IPS DF 4.7 (cell line): ENCODE results near the gene POLR2C.
"Not testable (repeated sequence)": the region's sequence is repeated elsewhere in the genome, so short reads cannot be mapped to it uniquely, and the experiment has no call there.

Experiments
- DNase-seq: peaks from one replicate; pipeline ENCODE4 v3.0.0-alpha.2; 2013; ENCODE audit warnings: low spot score; ENCODE audit errors: extremely low read depth

The POLR2C gene

GRCh38 chr16:57462209-57462977, at the start of gene POLR2C:
Gene POLR2C, plus strand, starts transcription at chr16:57462679. Its CDS starts 46 bp downstream, at chr16:57462725.
- DNase-seq: no peak

DNA sequence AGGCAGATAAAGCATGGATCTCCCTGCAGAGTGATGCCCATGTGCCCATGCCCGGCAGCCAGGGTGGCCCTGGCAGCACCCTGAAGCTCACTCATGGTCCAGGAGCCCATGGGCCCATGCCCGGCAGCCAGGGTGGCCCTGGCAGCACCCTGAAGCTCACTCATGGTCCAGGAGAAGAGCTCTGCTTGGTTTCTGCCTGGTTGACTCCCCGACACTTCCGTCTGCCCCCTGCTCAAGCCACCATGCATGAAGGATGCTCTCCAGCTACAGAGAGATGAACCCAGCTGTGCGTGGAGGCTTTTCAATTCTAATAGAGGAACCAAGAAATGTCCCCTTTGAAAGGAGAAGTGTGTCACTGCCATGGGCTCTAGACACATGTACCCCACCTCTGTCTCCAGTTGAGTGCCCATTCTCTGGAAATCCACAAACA, 49.2 kb upstream of the POLR2C start:
- no peak for DNase-seq

GRCh38 chr16:57413733-57414132, 48.7 kb upstream of the POLR2C start:
- DNase-seq: no peak

- no peak for DNase-seq
Observed at GRCh38 chr16:57416084-57416483, 46.4 kb upstream of the POLR2C start.

DNA sequence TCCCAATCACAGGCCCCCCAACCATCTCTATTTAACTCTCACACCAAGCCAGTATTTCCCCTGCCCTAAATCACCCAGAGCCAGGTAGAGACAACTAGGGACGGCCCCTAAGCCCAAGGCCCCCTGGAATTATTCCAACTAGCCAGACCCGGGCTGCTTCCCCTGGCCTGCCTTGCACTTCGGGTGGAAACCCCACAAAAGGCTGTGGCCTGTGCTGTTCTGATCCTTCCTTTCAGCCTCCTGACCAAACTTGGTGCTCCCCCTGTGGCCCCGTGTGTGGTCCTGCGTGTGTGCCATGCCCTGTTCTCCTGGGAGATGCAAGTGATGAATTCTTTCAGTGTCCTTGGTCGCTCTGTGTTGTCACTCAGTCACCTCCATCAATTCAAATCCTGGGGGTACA, 43.0 kb upstream of the POLR2C start:
- no peak for DNase-seq

DNA sequence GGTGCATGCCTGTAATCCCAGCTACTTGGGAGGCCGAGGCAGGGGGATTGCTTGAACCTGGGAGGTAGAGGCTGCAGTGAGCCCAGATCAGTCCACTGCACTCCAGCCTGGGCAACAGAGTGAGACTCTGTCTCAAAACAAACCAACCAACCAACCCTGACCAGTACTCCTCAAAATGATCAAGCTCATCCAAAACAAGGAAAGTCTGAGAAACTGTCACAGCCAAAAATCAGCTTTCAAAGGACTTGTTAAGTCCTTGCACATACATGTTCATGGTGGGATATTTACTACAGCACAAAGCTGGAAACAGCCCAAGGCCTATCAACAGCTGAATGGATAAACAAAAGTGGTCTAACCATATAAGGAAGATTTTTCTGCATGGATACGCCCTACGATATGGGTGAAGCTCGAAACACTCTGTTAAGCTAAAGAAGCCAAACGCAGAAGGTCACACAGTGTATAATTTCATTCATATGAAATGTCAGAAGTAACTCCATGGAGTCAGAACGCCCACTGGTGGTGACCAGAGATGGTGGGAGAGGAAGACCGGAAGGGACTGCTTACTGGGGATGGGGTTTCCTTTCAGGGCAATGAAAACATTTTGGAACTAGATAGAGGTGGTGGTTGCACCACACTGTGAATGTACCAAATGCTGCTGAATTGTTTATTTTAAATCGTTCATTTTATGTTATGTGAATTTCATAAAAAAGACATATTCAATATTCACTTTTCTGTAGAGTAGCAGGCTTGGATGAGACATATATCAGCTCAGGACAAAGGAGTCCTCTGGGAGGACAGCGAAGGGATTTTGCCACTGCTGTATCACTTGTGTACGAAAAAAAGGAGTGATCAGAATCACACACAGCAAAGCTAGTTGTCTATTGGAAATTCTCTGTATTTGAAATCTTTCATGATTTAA, 40.2 kb upstream of the POLR2C start:
- no peak for DNase-seq

GRCh38 chr16:57423152-57423551, 39.3 kb upstream of the POLR2C start:
- DNase-seq: no peak

GRCh38 chr16:57424583-57424982, 37.9 kb upstream of the POLR2C start:
- DNase-seq: no peak

- DNase-seq: no peak
Observed at GRCh38 chr16:57426356-57426755, 36.1 kb upstream of the POLR2C start.

DNA sequence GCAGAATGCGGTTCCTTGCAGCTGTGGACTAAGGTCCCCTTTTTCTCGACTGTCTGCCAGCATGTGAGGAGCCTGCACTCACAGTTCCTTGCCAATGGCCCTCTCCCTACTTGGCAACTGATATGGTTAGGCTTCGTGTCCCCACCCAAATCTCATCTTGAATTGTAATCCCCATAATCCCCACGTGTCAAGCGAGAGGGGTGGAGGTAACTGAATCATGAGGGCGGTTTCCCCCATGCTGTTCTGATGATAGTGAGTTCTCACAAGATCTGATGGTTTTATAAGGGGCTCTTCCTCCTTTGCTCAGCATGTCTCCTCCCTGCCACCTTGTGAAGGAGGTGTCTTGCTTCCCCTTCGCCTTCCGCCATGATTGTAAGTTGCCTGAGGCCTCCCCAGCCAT, 35.2 kb upstream of the POLR2C start:
- no peak for DNase-seq

DNA sequence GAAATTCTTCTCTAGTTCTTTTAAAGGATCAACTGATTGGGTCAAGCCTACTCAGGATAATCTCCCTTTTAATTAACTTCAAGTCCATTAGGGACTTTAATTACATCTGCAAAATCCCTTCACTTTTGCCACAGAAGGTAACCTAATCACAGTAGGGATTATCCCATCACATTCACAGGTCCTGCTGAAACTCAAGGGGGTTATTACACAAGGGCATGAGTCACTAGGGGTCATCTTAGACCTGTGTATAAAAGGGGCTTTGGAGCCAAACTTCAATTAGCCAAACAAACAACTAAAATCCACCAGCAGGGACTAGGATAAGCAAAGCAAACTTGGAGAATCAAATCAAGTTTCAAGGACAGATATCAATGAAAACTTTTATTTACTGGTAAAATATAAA, 34.7 kb upstream of the POLR2C start:
- DNase-seq: no peak

DNA sequence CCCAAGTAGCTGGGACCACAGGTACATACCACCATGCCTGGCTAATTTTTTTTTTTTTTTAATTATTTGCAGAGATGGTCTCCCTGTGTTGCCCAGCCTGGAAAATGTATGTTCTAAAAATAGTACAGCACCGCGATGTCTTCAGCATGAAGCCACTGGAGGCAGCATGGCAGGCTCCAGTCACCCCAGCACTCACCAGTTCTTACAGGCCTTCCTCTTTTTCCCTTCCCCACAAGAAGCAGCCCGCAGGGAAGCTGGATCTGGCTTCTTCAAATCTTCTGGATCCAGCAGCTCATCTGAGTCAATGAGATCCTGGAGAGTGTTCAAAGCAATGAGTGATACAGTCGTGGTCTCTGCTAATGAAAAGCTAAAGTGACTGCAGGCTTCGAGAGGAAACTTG, 31.5 kb upstream of the POLR2C start:
- DNase-seq: no peak

DNA sequence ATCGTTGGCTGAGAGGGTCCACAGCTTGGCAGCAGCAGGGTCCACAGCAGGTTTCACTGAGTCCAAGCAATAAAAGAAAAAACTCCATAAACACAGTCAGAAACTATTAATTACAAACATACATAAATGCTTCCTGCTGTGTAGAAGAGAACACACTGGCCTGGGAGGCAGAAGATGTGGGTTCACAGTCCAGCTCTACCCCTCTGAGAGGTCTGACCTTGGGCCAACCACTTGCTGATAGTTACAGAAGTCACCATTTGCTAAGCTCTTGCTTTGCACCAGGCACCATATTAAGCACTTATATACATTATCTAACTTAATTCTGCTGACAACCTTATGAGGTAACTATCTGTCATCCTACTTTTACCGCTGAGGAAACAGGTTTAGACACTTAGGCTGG, 30.0 kb upstream of the POLR2C start:
- DNase-seq: no peak

DNA sequence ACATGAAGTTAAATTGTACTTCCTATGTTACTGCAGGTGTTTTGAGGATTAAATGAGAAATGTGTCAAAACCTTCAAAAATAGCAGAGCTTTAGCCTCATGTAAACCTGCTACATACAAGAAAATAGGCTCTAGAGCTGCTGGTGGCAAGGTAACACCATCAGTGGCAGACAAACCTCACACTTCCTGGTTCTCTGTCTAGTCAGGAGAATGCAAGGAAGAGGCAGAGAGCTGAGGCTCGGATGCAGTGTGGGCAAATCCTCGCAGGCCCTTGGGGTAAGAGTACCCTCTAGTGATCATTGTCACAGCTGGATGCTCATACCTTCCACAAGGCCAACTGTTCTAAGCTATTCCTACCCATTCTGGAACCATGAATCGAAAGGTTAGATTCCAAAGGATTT, 29.5 kb upstream of the POLR2C start:
- DNase-seq: no peak

DNA sequence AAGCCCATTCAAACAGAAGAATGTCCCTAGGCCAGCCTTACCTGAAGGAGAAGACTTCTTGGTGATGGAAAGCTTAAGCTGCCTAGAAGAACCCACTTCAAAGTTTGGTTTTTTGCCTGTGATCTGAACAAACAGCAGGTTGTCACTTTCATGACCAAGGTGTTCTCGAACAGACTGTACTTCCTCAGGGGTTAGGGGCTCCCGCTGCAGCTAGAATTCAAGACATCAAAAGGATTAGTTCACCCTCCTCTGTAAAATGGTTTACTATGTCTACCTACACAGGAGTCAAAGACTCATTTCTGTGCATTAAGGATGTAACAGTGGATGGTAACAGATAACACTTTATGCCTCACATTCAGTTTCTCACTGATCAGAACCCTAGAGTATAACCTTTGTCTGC, 28.5 kb upstream of the POLR2C start:
- no peak for DNase-seq

GRCh38 chr16:57435838-57436237, 26.6 kb upstream of the POLR2C start:
- no peak for DNase-seq

GRCh38 chr16:57439947-57440346, 22.5 kb upstream of the POLR2C start:
- DNase-seq: not testable (repeated sequence)

GRCh38 chr16:57440551-57440950, 21.9 kb upstream of the POLR2C start:
- DNase-seq: not testable (repeated sequence)

DNA sequence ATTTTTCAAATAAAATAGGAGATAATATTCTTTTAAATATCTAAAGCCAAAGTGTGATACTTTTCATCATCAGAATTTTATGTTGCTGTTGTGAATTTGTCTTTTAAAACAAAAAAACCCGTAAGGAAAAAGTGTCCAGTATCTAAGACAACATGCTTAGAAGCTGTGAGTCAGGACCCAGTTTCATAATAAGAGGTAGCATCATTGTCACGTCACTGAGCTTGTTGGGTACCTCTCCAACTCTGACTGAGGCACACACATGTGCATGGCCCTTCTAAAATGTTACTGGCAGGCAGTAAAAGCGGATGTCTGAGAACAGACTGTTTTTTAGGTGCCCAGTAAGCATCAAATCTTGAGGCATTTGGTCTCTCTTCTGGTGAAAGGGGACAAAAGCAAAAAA, 17.8 kb upstream of the POLR2C start:
- DNase-seq: no peak

- no peak for DNase-seq
Observed at GRCh38 chr16:57445510-57445909, 17.0 kb upstream of the POLR2C start.

DNA sequence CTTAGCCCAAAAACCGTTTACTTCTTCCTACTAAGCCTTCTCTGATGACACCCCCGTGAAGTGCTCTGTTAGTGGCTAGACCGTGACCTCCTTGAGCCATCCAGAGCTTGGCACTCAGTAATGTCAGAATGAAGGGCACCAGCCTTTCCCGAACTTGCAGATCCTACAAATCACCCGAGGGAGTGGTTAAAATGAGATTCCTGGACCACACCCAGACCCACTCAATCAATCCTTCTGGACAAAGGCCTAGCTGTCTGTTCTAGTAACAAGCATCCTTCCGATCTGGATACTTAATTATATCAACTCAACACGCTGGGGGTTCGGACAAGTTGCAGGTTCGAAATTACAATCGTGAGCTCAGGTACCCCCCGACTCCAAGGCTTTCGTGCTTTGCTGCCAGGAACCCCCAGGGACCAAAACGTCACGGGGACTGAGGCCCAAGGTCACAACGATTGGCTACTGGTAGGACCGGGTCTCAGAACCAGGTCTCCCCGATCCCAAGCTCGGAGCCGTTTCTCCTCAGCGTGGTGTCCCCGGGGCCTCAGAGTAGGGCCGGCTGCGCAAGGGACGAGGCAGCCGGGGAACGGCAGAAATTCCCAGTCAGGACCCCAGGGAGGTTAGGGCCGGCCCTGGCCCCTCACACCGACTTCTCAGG, 15.8 kb upstream of the POLR2C start:
- no peak for DNase-seq
